ENCODE measurements around the gene PCDHA4. TPM values are rescaled to one million over a fixed set of nuclear protein-coding genes. Genes with fewer than 3 reads are reported as not detected.
"Not testable (repeated sequence)": the region's sequence is repeated elsewhere in the genome, so short reads cannot be mapped to it uniquely, and the experiment has no call there.

PCDHA4 gene
- total RNA-seq, 1 donor = not detected

DNA sequence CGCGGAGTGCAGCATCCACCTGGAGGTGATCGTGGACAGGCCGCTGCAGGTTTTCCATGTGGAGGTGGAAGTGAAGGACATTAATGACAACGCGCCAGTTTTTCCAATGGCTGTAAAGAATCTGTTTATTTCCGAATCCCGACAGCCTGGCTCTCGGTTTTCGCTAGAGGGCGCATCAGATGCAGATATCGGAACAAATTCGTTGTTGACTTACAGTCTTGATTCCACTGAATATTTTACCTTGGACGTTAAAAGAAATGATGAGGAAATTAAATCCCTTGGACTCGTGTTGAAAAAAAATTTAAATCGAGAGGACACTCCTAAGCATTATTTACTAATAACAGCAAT, 5.4 kb upstream of the PCDHA4 start:
- H3K4me3 ChIP-seq (ENCODE audit: low read length) = no peak overlapping the region

DNA sequence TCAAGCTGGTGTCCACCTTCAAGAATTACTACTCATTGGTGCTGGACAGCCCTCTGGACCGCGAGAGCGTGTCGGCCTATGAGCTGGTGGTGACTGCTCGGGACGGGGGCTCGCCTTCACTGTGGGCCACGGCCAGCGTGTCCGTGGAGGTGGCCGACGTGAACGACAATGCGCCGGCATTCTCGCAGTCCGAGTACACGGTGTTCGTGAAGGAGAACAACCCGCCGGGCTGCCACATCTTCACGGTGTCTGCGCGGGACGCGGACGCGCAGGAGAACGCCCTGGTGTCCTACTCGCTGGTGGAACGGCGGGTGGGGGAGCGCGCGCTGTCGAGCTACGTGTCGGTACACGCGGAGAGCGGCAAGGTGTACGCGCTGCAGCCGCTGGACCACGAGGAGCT, 4.5 kb upstream of the PCDHA4 start:
- not testable (repeated sequence) for H3K4me1 ChIP-seq (ENCODE audit: insufficient read depth, low read length); H3K4me3 ChIP-seq (ENCODE audit: low read length)
- H3K9me3 ChIP-seq (ENCODE audit: low read depth, low read length) = peaks cover 28% of the 10 kb centered on the region
- peaks cover 29% of the 10 kb centered on the region for H3K27me3 ChIP-seq (ENCODE audit: insufficient read depth, low read length)

More for the DNA sequence above, 5.4 kb upstream of the PCDHA4 start:
- Histone ChIP-seq H3K9me3 (ENCODE audit: low read depth, low read length) (peaks cover 23% of the 10 kb centered on the region), H3K27me3 (ENCODE audit: insufficient read depth, low read length) (peaks cover 24% of the 10 kb centered on the region), H3K4me1 (ENCODE audit: insufficient read depth, low read length) (no peaks in the 10 kb centered on the region)

DNA sequence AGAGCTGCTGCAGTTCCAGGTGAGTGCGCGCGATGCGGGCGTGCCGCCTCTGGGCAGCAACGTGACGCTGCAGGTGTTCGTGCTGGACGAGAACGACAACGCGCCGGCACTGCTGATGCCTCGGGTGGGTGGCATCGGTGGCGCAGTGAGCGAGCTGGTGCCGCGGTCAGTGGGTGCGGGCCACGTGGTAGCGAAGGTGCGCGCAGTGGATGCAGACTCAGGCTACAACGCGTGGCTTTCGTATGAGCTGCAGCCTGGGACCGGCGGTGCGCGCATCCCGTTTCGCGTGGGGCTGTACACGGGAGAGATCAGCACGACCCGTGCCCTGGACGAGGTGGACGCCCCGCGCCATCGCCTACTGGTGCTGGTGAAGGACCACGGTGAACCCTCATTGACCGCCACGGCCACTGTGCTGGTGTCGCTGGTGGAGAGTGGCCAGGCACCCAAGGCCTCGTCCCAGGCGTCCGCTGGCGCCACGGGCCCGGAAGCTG, 4.0 kb upstream of the PCDHA4 start:
- Histone ChIP-seq H3K27me3 (ENCODE audit: insufficient read depth, low read length) (peaks cover 32% of the 10 kb centered on the region), H3K9me3 (ENCODE audit: low read depth, low read length) (peaks cover 29% of the 10 kb centered on the region), H3K4me1 (ENCODE audit: insufficient read depth, low read length) (no peaks in the 10 kb centered on the region), H3K4me3 (ENCODE audit: low read length) (no peak overlapping the region)

DNA sequence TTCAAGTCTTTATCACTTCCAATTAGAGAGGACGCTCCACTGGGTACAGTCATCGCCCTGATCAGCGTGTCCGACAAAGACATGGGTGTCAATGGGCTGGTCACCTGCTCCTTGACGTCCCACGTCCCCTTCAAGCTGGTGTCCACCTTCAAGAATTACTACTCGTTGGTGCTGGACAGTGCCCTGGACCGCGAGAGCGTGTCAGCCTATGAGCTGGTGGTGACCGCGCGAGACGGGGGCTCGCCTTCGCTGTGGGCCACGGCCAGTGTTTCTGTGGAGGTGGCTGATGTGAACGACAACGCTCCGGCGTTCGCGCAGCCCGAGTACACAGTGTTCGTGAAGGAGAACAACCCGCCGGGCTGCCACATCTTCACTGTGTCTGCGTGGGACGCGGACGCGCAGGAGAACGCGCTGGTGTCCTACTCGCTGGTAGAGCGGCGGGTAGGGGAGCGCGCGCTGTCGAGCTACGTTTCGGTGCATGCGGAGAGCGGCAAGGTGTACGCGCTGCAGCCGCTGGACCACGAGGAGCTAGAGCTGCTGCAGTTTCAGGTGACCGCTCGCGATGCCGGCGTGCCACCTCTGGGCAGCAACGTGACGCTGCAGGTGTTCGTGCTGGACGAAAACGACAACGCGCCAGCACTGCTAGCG, 1.5 kb downstream of the PCDHA4 start:
- H3K4me3 ChIP-seq (ENCODE audit: low read length); H3K4me1 ChIP-seq (ENCODE audit: insufficient read depth, low read length): not testable (repeated sequence)
- Histone ChIP-seq H3K9me3 (ENCODE audit: low read depth, low read length) (peaks cover 32% of the 10 kb centered on the region), H3K27me3 (ENCODE audit: insufficient read depth, low read length) (peaks cover 18% of the 10 kb centered on the region)

DNA sequence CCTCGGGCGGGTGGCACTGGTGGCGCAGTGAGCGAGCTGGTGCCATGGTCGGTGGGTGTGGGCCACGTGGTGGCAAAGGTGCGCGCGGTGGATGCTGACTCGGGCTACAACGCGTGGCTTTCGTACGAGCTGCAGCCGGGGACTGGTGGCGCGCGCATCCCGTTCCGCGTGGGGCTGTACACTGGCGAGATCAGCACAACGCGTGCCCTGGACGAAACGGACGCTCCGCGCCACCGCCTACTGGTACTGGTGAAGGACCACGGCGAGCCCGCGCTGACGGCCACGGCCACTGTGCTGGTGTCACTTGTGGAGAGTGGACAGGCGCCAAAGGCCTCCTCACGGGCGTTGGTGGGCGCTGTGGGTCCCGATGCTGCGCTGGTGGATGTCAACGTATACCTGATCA, 2.0 kb downstream of the PCDHA4 start:
- H3K27me3 ChIP-seq (ENCODE audit: insufficient read depth, low read length) = peaks cover 18% of the 10 kb centered on the region
- H3K9me3 ChIP-seq (ENCODE audit: low read depth, low read length) = peaks cover 34% of the 10 kb centered on the region
- no peak overlapping the region for H3K4me3 ChIP-seq (ENCODE audit: low read length)
- H3K4me1 ChIP-seq (ENCODE audit: insufficient read depth, low read length) = no peaks in the 10 kb centered on the region

DNA sequence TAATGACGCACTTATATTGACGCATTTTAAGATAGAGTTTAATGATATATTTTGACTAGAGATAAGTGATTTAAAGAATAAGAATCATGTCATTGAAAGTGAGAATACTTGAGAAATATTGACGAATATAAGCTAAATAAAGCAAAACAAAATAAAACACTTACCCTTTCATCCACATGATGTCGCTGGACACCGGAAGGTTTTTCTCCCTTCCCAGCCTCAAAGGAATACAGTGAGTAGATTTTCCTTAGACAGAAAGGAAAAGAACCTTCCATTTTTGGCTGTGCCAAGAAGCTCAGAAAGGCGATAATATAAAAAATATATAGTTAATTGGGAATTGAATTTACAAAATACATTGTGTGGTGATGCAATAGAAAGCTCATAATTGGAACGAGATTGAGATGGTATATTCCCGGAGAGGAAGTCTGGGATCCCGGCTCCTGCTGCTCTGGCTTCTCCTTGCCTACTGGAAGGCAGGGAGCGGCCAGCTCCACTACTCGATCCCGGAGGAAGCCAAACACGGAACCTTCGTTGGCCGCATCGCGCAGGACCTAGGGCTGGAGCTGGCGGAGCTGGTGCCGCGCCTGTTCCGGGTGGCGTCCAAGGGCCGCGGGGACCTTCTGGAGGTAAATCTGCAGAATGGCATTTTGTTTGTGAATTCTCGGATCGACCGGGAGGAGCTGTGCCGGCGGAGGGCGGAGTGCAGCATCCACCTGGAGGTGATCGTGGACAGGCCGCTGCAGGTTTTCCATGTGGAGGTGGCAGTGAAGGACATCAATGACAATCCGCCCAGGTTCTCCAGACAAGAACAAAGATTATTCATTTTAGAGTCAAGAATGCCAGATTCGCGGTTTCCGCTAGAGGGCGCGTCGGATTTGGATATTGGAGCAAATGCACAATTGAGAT, 14.8 kb downstream of the PCDHA4 start, which contains the start of gene PCDHA5:
TSS of gene PCDHA5 (plus strand) at position 239 of the 906 bp plus-strand sequence.
- Histone ChIP-seq H3K4me3 (ENCODE audit: low read length) (no peak within 1 kb of the TSS), H3K27me3 (ENCODE audit: insufficient read depth, low read length) (peaks cover 26% of the 10 kb centered on the region)

DNA sequence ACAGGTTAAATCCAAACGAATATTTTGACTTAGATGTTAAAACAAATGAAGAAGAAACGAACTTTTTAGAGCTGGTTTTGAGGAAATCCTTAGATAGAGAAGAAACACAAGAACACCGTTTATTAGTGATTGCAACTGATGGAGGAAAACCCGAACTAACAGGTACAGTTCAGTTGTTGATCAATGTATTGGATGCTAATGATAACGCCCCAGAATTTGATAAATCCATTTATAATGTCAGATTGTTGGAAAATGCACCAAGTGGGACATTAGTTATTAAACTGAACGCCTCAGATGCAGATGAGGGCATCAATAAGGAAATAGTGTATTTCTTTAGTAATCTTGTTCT, 15.4 kb downstream of the PCDHA4 start:
- Histone ChIP-seq H3K9me3 (ENCODE audit: low read depth, low read length) (peaks cover 17% of the 10 kb centered on the region), H3K4me3 (ENCODE audit: low read length) (no peak overlapping the region), H3K27me3 (ENCODE audit: insufficient read depth, low read length) (peaks cover 28% of the 10 kb centered on the region), H3K4me1 (ENCODE audit: insufficient read depth, low read length) (no peaks in the 10 kb centered on the region)

More for the DNA sequence above, 14.8 kb downstream of the PCDHA4 start, which contains the start of gene PCDHA5:
- H3K4me1 ChIP-seq (ENCODE audit: insufficient read depth, low read length) = no peaks in the 10 kb centered on the region
- H3K9me3 ChIP-seq (ENCODE audit: low read depth, low read length) = peaks cover 11% of the 10 kb centered on the region

DNA sequence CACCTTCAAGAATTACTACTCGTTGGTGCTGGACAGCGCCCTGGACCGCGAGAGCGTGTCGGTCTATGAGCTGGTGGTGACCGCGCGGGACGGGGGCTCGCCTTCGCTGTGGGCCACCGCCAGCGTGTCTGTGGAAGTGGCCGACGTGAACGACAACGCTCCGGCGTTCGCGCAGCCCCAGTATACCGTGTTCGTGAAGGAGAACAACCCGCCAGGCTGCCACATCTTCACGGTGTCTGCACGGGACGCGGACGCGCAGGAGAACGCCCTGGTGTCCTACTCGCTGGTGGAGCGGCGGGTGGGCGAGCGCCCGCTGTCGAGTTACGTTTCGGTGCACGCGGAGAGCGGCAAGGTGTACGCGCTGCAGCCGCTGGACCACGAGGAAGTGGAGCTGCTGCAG, 16.1 kb downstream of the PCDHA4 start:
- Histone ChIP-seq H3K27me3 (ENCODE audit: insufficient read depth, low read length) (peaks cover 35% of the 10 kb centered on the region), H3K9me3 (ENCODE audit: low read depth, low read length) (peaks cover 22% of the 10 kb centered on the region)
- not testable (repeated sequence) for H3K4me1 ChIP-seq (ENCODE audit: insufficient read depth, low read length); H3K4me3 ChIP-seq (ENCODE audit: low read length)

DNA sequence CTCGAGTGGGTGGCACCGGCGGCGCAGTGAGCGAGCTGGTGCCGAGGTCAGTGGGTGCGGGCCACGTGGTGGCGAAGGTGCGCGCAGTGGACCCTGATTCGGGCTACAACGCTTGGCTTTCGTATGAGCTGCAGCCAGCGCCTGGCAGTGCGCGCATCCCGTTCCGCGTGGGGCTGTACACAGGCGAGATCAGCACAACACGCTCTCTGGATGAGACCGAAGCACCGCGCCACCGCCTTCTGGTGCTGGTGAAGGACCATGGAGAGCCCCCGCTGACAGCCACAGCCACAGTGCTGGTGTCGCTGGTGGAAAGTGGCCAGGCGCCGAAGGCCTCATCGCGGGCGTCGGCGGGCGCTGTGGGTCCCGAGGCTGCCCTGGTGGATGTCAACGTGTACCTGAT, 16.6 kb downstream of the PCDHA4 start:
- no peaks in the 10 kb centered on the region for H3K4me1 ChIP-seq (ENCODE audit: insufficient read depth, low read length)
- peaks cover 38% of the 10 kb centered on the region for H3K27me3 ChIP-seq (ENCODE audit: insufficient read depth, low read length)
- peaks cover 20% of the 10 kb centered on the region for H3K9me3 ChIP-seq (ENCODE audit: low read depth, low read length)
- H3K4me3 ChIP-seq (ENCODE audit: low read length) = no peak overlapping the region

DNA sequence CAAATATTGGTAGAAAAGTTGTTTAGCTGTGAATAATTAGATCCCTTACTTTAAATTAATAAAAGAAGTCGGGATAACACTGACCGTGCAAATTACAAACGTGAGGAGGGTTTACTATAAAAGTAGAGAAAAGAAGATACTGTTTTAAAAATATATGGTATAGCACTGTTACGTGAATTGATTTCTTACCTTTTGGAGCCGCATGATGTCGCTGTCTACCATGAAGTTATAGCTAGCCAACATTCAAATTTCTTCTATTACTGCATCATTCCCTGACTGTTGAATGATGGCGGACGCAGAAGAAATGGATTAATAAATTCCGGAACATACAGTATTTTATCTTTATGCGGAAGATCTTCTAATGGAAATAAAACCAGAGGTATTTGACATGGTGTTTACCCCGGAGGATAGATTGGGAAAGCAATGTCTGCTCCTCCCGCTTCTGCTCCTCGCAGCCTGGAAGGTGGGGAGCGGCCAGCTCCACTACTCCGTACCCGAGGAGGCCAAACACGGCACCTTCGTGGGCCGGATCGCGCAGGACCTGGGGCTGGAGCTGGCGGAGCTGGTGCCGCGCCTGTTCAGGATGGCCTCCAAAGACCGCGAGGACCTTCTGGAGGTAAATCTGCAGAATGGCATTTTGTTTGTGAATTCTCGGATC, 21.0 kb downstream of the PCDHA4 start, which contains the start of gene PCDHA6:
TSS of gene PCDHA6 (plus strand) at position 257 of the 658 bp plus-strand sequence. CDS start at position 389, 132 bp downstream.
- Histone ChIP-seq H3K4me1 (ENCODE audit: insufficient read depth, low read length) (no peaks in the 10 kb centered on the region), H3K4me3 (ENCODE audit: low read length) (no peak within 1 kb of the TSS), H3K9me3 (ENCODE audit: low read depth, low read length) (peaks cover 23% of the 10 kb centered on the region), H3K27me3 (ENCODE audit: insufficient read depth, low read length) (peaks cover 45% of the 10 kb centered on the region)

DNA sequence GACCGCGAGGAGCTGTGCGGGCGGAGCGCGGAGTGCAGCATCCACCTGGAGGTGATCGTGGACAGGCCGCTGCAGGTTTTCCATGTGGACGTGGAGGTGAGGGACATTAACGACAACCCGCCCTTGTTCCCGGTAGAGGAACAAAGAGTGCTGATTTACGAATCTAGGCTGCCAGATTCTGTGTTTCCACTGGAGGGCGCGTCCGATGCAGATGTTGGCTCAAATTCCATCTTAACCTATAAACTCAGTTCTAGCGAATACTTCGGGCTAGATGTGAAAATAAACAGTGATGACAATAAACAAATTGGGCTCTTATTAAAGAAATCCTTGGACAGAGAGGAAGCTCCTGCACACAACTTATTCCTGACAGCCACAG, 21.5 kb downstream of the PCDHA4 start:
- peaks cover 50% of the 10 kb centered on the region for H3K27me3 ChIP-seq (ENCODE audit: insufficient read depth, low read length)
- H3K9me3 ChIP-seq (ENCODE audit: low read depth, low read length) = peaks cover 27% of the 10 kb centered on the region

DNA sequence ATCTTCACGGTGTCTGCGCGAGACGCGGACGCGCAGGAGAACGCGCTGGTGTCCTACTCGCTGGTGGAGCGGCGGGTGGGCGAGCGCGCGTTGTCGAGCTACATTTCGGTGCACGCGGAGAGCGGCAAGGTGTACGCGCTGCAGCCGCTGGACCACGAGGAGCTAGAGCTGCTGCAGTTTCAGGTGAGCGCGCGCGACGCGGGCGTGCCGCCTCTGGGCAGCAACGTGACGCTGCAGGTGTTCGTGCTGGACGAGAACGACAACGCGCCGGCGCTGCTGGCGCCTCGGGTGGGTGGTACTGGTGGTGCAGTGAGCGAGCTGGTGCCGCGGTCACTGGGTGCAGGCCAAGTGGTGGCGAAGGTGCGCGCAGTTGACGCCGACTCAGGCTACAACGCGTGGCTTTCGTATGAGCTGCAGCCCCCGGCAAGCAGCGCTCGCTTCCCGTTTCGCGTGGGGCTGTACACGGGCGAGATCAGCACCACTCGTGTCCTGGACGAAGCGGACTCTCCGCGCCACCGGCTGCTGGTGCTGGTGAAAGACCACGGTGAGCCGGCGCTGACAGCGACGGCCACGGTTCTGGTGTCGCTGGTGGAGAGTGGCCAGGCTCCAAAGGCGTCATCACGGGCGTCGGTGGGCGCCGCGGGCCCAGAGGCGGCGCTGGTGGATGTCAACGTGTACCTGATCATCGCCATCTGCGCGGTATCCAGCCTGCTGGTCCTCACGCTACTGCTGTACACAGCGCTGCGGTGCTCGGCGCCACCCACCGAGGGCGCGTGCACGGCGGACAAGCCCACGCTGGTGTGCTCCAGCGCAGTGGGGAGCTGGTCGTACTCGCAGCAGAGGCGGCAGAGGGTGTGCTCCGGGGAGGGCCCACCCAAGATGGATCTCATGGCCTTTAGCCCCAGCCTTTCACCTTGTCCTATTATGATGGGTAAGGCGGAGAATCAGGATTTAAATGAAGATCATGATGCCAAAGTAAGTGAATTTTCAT, 22.9 kb downstream of the PCDHA4 start:
- not testable (repeated sequence) for H3K4me3 ChIP-seq (ENCODE audit: low read length); H3K4me1 ChIP-seq (ENCODE audit: insufficient read depth, low read length)
- peaks cover 33% of the 10 kb centered on the region for H3K9me3 ChIP-seq (ENCODE audit: low read depth, low read length)
- H3K27me3 ChIP-seq (ENCODE audit: insufficient read depth, low read length) = peaks cover 60% of the 10 kb centered on the region

More for the DNA sequence above, 21.5 kb downstream of the PCDHA4 start:
- no peak overlapping the region for H3K4me3 ChIP-seq (ENCODE audit: low read length)
- no peaks in the 10 kb centered on the region for H3K4me1 ChIP-seq (ENCODE audit: insufficient read depth, low read length)

DNA sequence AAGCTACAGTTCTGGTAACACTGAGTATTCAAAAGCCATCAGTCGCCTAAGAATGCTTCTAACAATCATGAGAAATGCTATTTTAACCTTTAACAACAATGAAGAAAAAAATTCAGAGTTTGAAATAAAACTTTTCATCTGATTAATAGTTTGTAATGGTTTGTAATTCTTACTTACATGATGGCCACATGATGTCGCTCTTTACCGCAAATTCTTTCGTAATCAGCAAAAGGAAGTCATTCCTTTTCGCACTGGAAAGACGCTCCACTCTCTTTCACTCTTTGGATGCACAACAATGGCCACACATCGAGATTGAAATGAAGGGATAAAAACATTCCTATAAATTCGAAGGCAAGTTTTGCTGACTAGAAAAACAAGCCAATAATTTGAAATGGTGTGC, 27.1 kb downstream of the PCDHA4 start, which contains the start of gene PCDHA7:
TSS of gene PCDHA7 (plus strand) at position 277 of the 400 bp plus-strand sequence. CDS start at position 392, 115 bp downstream.
- H3K4me3 ChIP-seq (ENCODE audit: low read length) = no peak within 1 kb of the TSS
- peaks cover 18% of the 10 kb centered on the region for H3K9me3 ChIP-seq (ENCODE audit: low read depth, low read length)
- peaks cover 40% of the 10 kb centered on the region for H3K27me3 ChIP-seq (ENCODE audit: insufficient read depth, low read length)
- H3K4me1 ChIP-seq (ENCODE audit: insufficient read depth, low read length) = no peaks in the 10 kb centered on the region

DNA sequence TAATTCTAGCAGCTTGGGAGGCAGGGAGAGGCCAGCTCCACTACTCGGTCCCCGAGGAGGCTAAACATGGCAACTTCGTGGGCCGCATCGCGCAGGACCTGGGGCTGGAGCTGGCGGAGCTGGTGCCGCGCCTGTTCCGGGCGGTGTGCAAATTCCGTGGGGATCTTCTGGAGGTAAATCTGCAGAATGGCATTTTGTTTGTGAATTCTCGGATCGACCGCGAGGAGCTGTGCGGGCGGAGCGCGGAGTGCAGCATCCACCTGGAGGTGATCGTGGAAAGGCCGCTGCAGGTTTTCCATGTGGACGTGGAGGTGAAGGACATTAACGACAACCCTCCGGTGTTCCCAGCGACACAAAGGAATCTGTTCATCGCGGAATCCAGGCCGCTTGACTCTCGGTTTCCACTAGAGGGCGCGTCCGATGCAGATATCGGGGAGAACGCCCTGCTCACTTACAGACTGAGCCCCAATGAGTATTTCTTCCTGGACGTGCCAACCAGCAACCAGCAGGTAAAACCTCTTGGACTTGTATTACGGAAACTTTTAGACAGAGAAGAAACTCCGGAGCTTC, 27.7 kb downstream of the PCDHA4 start:
- not testable (repeated sequence) for H3K4me3 ChIP-seq (ENCODE audit: low read length); H3K4me1 ChIP-seq (ENCODE audit: insufficient read depth, low read length)
- H3K27me3 ChIP-seq (ENCODE audit: insufficient read depth, low read length) = peaks cover 40% of the 10 kb centered on the region
- peaks cover 18% of the 10 kb centered on the region for H3K9me3 ChIP-seq (ENCODE audit: low read depth, low read length)

Data from mononuclear cell (primary cell).